NCI-H524 (cell line): ENCODE results near the gene ASPDH.
A peak's percentile ranks its signal among the peaks of the same experiment; 100 is the strongest.

Source experiments
- DNase-seq, 2 experiments: peaks; one replicate each; lab custom pipeline; 2025; lab: John Stamatoyannopoulos, UW

Gene ASPDH

GRCh38 chr19:50513746-50514345 lies at the start of gene ASPDH:
TSS of gene ASPDH (minus strand) at chr19:50513913. CDS start at chr19:50513823, 90 bp downstream.
- DNase-seq = peak; percentile 29 to 35

GRCh38 chr19:50562996-50563395 lies 49.3 kb upstream of the ASPDH start:
- no peak for DNase-seq

- no peak for DNase-seq
These were observed 48.6 kb upstream of the ASPDH start for GRCh38 chr19:50562329-50562728.

- DNase-seq = no peak
These were observed 45.9 kb upstream of the ASPDH start for GRCh38 chr19:50559636-50560035.

GRCh38 chr19:50558449-50558848 lies 44.7 kb upstream of the ASPDH start:
- no peak for DNase-seq

GRCh38 chr19:50558039-50558438 lies 44.3 kb upstream of the ASPDH start:
- DNase-seq = no peak

GRCh38 chr19:50557009-50557613 lies 43.4 kb upstream of the ASPDH start:
- no peak for DNase-seq

- peak; percentile 39 to 67 for DNase-seq
These were observed 42.7 kb upstream of the ASPDH start for GRCh38 chr19:50556282-50557008.

GRCh38 chr19:50555450-50556281 lies 42.0 kb upstream of the ASPDH start:
- peak; percentile 29 to 47 for DNase-seq

GRCh38 chr19:50555033-50555432 lies 41.3 kb upstream of the ASPDH start:
- DNase-seq = no peak

GRCh38 chr19:50554212-50554611 lies 40.5 kb upstream of the ASPDH start:
- no peak for DNase-seq

GRCh38 chr19:50553134-50553703 lies 39.5 kb upstream of the ASPDH start:
- no peak for DNase-seq

- no peak for DNase-seq
These were observed 38.8 kb upstream of the ASPDH start for GRCh38 chr19:50552540-50552939.

- DNase-seq = no peak
These were observed 38.0 kb upstream of the ASPDH start for GRCh38 chr19:50551715-50552187.

GRCh38 chr19:50551034-50551714 lies 37.5 kb upstream of the ASPDH start:
- DNase-seq = no peak

- DNase-seq = no peak
These were observed 36.9 kb upstream of the ASPDH start for GRCh38 chr19:50550594-50550966.

- DNase-seq = no peak
These were observed 36.3 kb upstream of the ASPDH start for GRCh38 chr19:50549927-50550593.

GRCh38 chr19:50549059-50549926 lies 35.6 kb upstream of the ASPDH start:
- no peak for DNase-seq

GRCh38 chr19:50548191-50549058 lies 34.7 kb upstream of the ASPDH start:
- no peak for DNase-seq
